LoVo (cell line): ENCODE measurements around the gene SPOCK2.
"Not testable (repeated sequence)": the region's sequence is repeated elsewhere in the genome, so short reads cannot be mapped to it uniquely, and the experiment has no call there.

Experiments
- DNase-seq: peaks from one replicate; pipeline ENCODE4 v3.0.0-alpha.2; 2016; ENCODE audit warnings: low spot score

The SPOCK2 gene, protein sequence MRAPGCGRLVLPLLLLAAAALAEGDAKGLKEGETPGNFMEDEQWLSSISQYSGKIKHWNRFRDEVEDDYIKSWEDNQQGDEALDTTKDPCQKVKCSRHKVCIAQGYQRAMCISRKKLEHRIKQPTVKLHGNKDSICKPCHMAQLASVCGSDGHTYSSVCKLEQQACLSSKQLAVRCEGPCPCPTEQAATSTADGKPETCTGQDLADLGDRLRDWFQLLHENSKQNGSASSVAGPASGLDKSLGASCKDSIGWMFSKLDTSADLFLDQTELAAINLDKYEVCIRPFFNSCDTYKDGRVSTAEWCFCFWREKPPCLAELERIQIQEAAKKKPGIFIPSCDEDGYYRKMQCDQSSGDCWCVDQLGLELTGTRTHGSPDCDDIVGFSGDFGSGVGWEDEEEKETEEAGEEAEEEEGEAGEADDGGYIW

DNA sequence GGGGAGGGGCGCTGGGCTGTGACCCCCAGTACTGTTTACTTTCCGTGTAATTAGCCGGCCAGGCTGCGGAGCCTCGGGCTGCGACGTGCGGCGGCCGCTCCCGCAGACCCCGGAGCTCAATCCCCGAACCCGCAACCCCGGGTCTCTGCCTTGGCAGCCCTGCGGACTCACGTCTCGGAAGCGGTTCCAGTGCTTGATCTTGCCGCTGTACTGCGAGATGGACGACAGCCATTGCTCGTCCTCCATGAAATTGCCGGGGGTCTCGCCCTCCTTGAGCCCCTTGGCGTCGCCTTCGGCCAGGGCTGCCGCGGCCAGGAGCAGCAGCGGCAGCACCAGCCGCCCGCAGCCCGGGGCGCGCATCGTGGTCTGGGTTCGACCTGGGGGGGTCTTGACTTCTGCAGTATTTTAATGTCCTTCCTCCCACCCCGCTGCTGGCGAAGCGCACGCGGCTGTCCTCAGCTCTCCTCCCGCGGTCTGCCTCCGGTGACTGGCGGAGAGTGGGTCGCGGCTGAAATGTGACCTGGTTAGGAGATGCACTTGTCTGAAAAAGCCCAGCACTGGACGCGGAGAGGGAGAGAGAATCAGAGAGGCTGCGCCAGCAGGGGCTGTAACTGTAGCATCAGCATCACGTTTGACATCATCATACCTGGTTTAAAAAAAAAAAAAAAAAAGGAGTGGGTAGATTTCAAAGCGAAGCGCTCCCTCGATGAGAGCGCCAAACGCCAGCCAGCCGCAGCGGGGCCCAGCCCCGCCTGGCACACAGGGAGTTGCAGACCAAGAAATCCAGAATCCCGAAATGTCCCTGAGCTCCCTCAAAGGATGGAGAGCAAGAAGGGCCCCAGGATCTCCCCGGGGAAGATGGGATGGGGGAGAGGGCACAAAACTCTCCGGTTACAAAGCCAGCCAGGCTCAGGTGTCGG is at the start of gene SPOCK2:
Gene SPOCK2 (minus strand): TSS at position 583 of the 920 bp plus-strand sequence. CDS start 223 bp downstream, at position 360.
- no peak for DNase-seq

DNA sequence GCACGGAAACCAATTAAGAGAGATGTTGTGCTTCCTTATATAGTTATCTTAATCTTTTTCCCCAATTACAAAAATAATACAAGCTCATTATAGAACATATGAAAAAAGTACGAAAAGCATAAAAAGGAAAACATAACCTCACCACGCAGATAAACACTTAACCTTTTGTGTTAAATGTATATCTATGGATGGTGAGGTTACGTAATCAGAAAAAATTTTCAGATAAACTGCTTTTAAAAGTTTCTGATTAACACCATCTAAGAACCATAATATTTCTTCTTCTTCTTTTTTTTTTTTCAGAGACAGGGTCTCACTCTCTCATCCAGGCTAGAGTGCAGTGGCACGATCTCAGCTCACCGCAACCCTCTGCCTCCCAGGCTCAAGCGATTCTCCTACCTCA is 49.2 kb upstream of the SPOCK2 start:
- no peak for DNase-seq

DNA sequence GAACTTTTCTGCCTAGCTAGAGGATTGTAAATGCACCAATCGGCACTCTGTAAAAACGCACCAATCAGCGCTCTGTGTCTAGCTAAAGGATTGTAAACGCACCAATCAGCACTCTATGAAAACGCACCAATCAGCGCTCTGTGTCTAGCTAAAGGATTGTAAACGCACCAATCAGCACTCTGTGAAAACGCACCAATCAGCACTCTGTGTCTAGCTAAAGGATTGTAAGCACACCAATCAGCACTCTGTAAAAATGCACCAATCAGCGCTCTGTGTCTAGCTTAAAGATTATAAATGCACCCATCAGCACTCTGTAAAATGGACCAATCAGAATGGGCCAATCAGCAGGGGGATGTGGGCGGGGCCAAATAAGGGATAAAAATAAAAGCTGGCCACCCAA is 47.9 kb upstream of the SPOCK2 start:
- not testable (repeated sequence) for DNase-seq

DNA sequence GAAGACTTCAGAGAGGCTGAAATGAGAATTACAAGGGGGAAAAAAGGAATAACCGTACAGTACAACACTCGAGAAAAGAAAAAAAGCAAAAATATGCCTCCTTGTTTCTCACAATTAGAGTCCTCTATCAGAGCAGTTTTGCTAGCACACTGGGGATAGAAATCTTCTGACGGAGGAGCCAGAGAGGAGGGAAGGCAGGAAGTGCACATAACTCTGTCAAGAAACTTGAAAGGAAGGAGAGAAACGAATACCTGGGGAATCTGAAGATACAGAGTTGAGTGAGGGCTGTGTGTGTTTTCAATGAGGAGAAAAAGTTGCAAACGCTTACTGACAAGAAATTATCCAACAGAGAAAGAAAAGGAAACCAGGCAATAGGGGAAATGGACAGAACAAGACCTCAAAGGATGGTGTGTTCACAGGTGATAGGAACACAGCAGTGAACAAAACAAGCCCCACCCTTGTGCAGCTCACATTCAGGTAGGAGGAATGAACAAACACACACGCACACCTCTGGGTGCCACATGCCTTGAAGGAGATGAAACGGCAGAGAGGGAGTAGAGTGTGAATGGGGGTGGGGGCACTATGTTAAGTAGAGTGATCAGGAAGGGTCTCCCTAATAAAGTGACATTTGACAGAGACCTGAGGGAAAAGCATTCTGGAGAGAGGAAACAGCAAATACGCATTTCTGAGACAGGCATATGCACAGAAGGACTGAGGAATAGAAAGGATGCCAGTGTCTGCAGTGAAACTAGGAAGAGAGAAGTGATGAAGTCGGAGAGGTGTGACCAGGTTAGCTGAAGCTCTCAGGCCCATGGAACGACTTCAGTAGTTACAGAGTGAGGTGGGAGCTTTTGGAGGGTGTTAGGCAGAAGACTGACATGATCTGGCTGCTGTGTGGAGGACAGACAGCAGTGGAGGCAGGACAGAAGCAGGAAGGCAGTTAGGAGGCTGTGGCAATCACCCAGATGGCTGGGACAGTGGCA is 46.7 kb upstream of the SPOCK2 start:
- DNase-seq: no peak

DNA sequence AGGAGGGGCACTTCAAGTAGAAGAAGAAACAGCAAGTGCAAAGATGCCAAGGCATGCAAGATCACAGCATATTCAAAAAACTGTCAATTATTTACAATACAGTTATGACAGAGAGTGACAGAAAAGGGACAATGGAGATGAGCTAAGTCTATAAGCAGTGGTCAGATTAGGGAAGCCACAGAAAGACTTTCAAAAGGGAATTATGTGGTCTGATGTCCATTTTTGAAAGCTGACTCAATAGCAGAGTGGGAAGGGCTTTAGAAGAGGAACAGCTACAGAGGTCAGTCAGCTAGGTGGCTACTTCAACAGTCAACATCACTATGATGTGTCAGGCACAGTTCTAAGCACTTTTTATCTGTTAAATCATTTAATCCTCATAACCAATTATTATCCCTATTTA is 45.2 kb upstream of the SPOCK2 start:
- DNase-seq: no peak

DNA sequence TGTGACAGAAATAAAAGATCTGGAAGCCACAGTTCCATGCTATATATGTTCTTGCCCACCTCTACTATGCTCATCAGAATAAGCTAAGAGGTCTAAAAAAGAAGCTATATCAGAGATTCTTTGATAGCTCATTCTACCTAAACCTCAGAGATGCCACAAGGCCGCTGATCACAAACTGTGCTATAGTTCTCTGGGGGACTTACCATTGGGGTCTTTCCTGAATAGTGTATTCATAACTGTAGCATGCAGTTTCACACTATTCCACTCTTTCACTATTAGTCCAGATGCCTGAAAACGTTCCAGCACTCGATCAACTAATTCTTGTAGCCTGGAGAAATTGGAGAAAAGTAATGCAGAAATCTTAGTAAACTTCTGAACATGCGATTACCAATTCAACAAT is 44.5 kb upstream of the SPOCK2 start:
- no peak for DNase-seq

DNA sequence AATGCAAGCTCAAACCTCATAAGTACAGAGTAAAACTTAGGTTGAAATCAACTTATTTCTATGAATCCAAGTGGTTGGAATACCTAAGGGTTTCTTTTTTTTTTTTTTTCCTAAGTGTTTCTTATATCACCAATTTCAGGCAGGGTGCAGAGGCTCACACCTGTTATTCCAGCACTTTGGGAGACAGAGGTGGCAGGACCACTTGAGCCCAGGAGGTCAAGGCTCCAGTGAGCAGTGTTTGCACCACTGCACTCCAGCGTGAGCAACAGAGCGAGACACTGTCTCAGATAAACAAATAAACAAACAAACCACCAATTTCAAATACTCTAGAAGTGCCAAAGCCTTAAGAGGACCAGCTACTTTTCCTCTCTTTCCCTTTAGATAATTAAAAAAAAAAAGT is 39.2 kb upstream of the SPOCK2 start:
- no peak for DNase-seq

DNA sequence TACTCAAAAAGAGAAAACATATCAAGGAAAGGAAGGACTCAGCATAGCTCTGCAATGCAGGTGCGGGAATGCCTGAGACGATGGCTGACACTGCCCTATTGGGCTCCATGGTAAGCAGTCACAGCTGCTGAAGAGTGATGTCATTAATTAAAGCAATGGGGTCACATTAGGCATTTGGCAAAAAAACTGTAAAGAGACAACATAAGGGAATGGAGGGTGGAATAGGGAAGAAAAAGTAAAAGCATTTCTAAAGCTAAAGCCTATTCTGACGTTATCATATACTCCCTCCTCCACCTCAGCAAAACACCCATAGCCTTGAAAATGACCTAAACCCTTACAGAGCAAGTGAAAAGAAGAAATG is 38.5 kb upstream of the SPOCK2 start:
- DNase-seq: no peak

DNA sequence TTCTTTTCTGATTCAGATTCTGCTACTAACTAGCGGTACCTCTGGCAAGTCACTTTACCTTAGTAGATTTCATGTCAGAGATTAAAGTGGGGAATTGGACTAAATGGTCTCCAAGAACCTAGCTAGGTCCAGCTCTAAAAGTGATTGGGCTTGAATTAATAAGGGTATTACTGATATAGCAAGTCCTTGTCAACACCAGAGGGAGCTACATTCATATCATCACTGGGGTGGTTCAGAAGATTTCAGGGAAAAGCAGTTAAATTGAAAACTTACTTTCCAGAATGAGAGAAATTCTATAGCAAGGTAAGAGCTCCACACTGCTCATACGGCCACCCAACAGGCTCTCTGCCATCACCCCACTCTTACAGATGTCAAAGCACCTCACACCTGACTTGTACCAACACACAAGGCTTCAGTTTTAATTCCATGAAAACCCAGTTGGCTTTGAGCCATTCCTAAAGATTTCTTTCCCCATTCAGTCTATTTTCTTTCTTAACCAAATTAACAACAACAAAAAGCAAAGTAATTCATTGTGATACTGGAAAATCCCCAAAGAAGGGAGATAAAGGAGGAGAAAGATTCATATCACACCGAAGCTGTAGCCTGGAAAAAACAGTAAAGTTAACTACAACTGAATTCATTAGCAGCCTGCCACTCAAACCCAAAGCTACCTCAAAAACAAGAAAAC is 38.0 kb upstream of the SPOCK2 start:
- no peak for DNase-seq

DNA sequence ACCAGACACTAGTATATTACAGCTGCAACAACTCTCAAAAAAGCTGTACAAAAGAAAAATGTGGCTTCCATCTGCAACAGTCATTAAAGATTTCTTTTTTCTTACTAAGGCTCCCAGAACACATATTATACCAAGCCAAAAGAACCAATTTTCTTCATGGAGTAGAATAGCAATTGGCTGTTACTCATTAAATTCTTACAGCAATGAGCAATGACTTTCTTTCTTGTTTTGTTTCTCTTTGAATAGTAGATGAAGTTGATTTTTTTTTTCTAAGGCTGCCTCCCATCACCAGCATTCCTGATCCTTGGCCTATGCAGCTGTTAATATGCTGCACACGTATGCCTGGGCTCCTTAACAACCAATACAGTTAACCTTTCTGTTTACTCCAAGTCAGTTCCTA is 36.6 kb upstream of the SPOCK2 start:
- no peak for DNase-seq

DNA sequence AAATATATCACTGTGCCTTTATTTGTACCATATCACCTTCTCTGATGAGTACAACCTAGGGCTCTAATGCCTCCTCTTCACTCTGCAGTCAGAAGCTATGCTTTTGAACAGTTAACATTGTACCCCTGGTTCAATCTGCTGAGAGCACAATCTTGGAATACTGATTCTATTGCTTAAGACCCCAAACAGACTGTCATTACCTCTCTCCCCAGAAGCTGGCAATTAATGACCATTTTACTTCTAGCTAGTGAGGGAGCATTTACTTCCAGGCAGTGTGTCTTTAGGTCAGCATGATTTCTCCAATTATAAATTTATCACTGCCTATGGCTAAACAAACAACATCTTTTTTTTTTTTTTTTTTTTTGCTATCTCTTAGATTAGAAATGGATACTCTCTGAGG is 36.0 kb upstream of the SPOCK2 start:
- no peak for DNase-seq

DNA sequence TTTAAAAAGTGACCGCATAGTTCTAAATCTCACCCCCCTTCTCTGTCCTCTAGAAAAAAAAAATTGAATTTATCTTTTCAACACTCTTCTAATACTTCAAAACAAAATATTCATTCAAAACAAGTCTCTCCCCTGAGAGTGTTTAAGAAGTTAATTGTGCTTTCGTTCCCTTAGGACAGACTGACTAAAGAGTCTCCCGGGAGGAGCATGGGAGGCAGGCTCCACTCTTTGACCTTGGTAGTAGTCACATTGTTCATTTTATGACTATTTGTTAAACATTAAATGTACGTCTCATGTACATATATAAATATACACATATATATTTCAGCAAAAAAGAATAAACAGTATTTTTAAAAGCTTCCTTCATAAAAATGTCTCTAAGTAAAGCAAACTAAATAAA is 35.3 kb upstream of the SPOCK2 start:
- DNase-seq: no peak

DNA sequence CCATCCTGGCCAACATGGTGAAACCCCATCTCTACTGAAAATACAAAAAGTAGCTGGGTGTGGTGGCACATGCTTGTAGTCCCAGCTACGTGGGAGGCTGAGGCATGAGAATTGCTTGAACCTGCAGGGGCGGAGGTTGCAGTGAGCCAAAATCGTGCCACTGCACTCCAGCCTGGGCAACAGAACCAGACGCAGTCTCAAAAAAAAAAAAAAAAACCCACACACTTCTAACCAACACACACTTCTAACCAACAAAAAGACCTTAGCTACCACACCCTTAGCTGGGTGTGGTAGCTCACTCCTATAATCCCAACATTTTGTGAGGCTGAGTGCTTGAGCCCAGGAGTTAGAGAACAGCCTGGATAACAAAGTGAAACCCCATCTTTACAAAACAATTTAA is 33.9 kb upstream of the SPOCK2 start:
- no peak for DNase-seq

DNA sequence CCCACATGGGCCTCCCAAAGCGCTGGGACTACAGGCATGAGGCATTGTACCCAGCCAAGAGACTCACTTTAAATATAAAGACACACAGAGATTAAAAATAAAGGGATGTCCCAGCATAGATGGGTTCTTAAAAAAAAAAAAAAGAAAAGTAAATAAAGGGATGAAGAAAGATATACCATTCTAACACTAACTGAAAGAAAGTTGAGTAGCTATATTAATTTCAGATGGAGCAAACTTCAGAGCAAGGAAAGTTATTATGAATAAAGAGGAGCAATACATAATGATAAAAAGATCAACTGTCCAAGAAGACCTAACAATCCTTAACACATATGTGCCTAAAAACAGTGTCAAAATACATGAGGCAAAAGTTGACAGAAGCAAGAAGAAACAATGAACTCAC is 33.0 kb upstream of the SPOCK2 start:
- DNase-seq: no peak

DNA sequence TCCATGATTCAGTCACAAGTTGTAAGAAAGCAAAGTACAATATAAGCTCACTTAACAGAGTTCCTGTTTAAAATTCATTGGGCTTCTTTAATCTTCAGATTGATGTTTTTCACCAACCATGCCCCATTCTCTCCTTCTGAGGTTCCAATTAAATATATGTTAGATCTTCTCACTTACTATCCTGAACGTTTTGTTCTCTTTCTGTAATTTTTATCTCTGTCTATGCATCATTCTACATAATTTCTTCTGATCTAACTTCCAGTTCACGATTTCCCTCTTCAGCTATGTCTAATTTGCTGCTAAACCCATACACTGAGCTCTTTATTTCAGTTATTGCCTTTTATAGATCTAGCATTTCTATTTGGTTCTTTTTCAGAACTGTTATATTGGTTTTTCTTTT is 28.0 kb upstream of the SPOCK2 start:
- DNase-seq: no peak

DNA sequence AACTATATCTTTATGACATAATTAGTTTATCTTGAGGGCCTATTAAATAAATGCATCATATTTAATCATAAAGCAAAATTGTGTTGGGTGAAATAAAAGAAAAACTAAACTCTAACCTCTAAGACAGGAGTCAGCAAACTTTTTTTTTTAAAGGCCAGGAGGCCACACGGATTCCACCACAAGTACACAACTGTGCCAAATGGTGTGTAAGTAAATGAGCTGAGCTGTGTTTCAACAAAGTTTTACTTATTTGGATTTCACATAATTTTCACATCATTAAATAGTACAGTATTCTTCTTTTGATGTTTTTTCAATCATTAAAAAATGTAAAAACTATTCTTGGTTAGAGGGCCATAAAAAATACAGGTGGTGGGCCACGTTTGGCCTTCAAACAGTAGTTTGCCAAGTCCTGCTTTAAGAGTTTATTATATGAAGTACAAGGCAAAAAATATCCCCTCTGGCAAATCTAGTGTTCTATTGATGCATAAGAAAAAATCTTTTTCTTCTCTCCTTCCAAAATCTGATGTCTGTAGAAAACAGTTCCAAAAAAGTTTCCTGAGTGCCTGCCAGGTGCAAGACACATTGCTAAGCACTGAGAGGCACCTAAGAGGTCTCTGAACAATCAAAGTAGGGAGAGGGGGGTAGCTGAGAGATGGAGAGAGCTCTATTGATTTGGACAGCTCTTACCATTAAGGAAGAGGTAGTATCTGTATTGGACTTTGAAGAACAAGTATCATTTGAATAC is 26.5 kb upstream of the SPOCK2 start:
- no peak for DNase-seq

DNA sequence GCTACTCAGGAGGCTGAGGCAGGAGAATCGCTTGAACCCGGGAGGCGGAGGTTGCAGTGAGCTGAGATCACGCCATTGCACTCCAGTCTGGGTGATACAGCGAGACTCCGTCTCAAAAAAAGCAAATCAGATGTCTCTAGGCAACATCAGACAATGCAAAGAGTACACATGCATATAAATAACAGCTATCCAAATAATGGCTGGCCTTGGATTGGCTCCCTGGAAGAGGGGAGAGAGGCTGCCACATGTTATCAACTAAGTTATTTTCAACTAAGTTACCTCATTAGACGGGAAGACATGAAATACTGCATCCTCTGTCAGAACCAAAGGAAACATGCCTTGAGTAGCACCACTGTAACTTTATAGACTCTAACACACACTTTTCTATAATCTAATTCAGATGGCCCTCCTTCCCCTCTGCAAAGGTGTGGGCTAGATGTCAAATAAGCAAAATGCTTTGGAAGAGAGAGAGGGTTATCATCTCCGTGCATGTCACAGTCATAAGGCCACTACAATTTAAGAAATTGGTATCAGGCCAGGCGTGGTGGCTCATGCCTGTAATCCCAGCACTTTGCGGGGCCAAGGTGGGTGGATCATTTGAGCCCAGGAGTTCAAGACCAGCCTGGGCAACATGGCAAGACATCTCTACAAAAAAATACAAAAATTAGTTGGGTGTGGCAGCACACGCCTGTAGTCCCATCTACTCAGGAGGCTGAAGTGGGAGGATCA is 22.5 kb upstream of the SPOCK2 start:
- DNase-seq: no peak

DNA sequence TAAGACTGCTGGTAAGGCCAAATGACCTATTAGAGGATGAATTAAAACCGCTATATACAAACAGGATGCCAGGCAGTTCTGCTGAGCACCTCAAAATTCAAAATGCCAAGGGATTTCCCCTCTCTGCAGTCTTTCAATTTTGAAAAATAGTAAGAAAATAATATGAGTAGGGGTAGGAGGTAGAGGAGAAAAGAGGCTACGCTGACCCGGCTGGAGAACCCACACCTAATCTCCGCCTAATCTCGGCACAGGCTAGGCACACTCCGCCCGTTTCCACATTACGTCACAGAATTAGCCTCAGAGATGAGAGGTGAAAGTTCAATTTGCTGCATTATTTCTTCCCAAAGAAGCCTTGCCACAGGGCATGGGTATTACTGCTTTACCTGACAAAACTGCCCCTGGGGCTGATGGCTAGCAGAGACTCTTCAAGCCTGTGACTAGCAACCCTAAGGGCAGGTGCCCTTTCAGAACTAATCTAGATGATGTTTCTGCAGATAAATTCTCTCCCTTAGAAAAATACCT is 21.3 kb upstream of the SPOCK2 start:
- no peak for DNase-seq

DNA sequence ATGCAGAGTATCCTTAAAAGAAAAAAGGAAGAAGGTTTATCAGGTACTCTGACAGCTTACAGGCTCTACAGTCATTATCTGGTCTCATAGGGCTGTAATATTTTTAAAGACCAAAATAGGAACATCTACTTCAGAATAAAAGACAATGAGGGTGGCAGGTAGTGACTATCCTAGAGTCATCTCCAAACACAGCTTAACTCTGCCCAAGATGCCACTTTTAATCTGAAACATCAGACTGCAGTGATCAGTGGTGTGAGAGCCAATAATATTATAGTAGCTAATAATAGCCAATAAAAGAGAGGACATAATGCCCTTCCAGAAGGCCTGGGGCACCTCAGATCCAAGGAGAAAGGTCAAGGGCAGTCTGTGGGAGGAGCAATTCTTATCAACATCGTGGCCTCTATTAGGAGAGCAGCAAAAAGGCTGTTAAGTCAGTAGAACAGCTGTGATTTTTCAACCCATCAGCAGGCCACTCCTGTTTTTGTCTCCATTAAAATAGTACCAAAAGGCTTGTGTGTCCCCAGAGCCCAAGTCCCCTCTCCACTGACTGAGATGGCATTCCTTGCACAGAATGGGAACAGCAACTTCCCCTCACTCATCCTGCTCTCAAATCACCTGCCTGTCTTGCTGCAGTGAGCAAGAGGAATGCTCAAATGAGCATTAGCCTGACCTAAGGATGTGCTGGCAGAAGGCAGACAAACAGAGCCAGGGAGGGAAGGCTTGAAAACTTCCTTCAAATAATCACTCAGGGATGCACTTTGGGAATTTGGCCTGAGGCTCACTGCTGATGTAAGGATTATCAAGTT is 20.7 kb upstream of the SPOCK2 start:
- DNase-seq: no peak
